GM04504 (cell line): ENCODE results near the gene KRTAP5-1.
"Not testable (repeated sequence)": the region's sequence is repeated elsewhere in the genome, so short reads cannot be mapped to it uniquely, and the experiment has no call there.

ENCODE experiments used
- DNase-seq: peaks from one replicate; pipeline ENCODE4 v3.0.0-alpha.2; 2012; ENCODE audit warnings: low read depth

Gene KRTAP5-1, protein sequence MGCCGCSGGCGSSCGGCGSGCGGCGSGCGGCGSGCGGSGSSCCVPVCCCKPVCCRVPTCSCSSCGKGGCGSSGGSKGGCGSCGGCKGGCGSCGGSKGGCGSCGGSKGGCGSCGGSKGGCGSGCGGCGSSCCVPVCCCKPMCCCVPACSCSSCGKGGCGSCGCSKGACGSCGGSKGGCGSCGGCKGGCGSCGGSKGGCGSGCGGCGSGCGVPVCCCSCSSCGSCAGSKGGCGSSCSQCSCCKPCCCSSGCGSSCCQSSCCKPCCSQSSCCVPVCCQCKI

DNA sequence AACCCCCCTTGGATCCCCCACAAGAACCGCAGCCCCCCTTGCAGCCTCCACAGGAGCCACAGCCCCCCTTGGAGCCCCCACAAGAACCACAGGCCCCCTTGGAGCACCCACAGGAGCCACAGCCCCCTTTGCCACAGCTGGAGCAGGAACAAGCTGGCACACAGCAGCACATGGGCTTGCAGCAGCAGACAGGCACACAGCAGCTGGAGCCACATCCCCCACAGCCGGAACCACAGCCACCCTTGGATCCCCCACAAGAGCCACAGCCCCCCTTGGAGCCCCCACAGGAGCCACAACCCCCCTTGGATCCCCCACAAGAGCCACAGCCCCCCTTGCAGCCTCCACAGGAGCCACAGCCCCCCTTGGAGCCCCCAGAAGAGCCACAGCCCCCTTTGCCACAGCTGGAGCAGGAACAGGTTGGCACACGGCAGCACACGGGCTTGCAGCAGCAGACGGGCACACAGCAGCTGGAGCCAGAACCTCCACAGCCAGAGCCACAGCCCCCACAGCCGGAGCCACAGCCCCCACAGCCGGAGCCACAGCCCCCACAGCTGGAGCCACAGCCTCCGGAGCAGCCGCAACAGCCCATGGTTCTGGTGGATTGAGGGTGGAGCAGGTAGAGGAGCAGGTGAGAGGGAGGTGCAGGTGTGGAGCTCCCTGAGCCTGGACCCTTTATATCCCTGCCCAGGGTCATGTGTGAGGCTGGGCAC, at the start of gene KRTAP5-1:
TSS of gene KRTAP5-1 (minus strand) at position 623 of the 710 bp plus-strand sequence. CDS start at position 589, 34 bp downstream.
- not testable (repeated sequence) for DNase-seq

DNA sequence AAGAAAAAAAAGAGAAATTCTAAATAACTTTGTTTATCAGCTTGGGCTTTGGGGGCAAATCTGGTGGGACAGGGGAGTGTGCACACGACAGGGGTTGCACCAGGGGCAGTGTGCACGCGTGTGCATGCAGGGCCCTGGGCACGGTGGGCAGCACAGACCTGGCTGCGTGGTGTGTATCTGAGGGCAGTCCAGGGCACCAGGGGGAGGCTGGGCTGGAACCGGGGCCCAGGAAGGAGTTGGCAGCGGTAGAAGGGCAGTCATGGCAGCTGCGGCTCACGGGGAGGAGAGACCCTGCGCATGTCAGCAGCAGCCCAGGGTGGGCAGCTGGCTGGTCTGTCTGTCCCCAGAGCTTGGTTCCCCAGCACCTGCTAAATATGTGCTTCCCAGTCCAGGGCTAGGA, 48.8 kb upstream of the KRTAP5-1 start:
- no peak for DNase-seq

DNA sequence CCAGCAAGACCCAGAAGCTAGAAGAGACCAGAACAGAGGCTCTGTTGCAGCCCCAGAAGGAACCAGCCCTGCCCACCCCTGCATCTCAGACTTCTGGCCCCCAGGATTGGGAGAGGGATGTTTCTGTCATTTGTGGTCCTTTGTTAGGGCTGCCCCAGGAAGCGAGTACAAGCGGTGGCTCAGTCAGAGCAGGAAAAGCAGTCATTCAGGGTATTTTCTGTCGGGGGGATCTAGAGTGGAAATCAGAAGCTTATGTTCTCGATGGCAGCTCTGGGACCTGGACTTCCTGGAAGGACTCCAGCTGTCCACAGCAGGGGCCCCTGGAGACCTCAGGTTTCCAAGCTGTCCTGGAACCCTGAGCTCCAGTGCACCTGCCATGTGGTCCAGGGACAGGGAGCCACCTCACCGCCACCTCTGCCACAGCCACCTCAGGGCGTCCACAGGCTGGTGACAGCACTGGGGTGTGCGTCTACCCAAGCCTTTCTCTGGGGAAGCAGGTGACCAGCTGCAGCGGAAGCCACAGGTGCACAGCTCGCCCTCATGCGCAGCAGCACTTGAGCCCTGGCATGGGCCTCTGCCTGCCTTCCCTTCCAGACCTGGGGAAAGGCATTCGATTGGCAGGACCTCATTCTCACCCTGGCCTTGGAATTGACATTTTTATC, 47.1 kb upstream of the KRTAP5-1 start:
- DNase-seq, result no peak

DNA sequence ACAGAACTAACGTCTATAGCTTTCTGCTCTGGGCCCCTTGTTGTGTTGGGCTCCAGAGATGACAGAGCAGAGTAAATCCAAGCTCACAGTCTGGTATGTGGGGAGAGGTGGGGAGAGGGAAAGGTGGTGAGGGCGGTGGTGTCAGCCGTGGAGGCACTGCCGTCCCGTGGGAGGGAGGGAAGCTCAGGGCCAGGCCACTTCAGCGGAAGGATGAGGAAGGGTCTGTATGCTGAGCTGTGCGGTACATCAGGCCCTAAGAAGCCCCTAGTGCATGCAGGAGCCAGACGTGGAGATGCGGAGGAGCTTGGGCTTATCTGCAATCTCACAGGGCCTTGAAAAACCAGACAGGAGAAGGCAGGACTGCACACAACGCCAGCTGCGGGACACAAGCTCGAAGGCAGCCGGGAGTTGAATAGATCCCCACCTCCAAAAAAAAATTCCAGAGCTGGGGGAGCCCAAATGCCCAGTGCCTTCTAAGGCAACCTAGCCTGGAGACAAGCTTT, 46.0 kb upstream of the KRTAP5-1 start:
- DNase-seq, result no peak

DNA sequence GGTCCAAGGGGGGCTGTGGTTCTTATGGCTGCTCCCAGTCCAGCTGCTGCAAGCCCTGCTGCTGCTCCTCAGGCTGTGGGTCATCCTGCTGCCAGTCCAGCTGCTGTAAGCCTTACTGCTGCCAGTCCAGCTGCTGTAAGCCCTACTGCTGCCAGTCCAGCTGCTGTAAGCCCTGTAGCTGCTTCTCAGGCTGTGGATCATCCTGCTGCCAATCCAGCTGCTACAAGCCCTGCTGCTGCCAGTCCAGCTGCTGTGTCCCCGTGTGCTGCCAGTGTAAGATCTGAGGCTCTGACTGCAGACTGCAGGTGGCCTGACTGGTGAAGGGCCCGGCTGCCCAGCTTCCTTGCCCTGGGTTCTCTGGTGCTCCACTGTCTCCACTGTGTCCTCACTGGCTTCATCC, 45.2 kb upstream of the KRTAP5-1 start:
- no peak for DNase-seq

DNA sequence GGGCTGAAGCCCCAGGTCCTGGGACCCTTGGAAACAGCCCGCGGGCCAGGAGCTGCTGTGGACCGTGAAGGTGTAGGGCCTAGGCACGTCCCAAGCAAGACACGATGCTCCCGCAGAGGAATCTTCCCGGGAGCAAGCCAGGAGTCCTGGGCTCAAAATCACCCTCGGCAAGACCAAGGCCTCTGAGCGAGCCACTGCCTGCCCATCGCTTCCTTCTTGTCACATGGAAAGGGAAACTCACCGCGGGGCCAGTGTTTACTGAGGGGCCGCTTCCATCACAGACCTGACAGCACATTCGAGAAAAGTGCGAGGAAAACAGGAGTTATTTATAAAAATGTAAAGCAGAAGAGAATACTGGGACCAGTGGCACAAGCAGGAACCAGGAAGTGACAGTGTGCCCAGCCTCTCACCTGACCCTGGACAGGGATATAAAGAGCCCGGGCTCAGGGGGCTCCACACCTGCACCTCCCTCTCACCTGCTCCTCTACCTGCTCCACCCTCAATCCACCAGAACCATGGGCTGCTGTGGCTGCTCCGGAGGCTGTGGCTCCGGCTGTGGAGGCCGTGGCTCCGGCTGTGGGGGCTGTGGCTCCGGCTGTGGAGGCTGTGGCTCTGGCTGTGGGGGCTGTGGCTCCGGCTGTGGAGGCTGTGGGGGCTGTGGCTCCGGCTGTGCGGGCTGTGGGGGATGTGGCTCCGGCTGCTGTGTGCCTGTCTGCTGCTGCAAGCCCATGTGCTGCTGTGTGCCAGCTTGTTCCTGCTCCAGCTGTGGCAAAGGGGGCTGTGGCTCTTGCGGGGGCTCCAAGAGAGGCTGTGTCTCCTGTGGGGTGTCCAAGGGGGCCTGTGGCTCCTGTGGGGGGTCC, 44.5 kb upstream of the KRTAP5-1 start, which contains the start of gene KRTAP5-5:
TSS of gene KRTAP5-5 (plus strand) at position 450 of the 860 bp plus-strand sequence. CDS start at position 516, 66 bp downstream.
- DNase-seq, result no peak

DNA sequence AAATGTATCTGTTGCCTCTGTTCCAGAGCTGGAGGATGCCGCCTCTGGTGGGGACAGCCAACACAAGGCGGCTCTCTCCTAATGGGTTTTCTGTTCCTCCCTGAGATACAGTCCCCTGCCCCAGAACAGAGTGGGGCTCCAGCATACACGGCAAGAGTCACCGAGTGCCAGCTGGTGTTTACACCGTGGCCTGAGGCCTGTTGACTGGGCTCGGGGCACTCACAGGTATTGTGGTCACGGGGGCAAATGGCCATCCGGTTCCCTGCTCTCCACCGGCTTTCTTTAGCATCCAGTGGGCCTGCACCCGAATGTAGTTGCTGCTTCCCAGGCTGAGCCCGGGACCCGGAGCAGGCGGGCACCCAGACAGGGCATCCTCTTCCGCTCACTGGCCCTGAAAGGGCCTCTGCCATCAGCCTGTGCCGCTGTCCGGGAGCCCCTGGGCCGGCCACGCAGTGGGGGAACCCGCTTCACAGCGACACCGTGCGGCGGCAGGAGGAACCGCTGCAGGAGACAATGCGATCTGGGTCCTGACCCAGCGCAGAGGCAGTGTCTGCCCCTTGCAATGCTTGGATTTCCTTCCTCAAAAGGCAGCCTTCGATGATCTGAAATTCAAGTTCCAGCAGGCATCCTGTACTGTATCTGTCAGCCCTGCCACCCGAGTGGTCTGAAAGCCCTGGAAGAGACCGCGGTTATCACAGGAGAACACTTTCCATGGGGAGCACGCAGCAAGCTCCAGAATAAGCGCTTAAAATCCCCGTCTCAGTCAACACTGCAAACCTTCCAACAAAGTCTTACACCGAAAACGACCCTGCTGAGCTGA, 43.6 kb upstream of the KRTAP5-1 start:
- no peak for DNase-seq

DNA sequence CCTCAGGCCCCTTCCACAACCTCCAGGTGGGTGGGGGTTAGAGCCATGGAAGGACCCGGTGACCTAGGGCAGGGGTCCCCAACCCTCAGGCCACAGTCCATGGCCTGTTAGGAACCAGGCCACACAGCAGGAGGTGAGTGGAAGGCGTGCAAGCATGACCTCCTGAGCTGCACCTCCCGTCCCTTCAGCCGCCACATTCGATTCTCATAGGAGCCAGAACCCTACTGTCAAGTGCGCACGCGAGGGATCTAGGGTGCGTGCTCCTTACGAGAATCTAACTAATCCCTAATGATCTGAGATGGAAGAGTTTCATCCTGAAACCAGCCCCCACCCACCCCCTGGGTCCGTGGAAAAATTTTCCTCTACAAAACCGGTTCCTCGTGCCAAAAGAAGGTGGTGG, 40.5 kb upstream of the KRTAP5-1 start:
- DNase-seq, result no peak

DNA sequence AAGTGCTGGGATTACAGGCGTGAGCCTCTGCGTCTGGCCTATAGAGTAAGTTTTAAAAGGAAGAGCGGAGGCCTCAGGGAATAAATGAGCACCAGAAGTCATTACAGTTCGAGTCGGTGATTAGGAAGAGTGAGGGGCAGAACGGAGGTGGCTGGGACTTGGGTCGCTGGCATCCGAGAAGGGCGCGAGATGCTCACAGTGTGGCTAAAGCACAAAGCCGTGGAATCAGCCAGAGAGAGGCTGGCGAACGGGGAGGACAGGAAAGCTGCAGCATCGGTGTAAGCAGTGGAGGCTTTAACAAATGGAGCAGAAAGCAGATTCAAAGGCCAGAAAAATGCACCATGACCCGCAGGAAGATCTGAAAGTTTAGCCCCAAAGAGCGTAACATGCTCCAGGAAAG, 39.5 kb upstream of the KRTAP5-1 start:
- no peak for DNase-seq

DNA sequence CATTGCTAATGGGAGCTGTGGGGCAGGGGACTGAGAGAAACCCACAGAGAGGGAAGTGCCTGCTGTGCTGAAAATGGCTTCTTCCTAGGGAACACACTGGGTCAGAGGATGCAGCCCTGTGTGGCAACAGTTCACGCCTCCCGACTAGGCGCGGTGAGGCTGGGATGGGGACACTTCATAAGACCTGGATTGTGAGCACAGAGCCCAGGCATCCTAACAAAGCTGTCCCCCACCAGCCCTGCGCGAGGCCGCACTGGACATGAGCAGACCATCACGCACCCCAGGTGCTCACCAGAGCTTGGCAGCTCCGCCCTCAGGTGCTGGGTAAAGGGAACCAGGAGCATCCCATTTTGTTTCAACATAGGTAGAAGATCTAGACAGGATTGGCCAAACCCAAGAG, 38.6 kb upstream of the KRTAP5-1 start:
- no peak for DNase-seq

DNA sequence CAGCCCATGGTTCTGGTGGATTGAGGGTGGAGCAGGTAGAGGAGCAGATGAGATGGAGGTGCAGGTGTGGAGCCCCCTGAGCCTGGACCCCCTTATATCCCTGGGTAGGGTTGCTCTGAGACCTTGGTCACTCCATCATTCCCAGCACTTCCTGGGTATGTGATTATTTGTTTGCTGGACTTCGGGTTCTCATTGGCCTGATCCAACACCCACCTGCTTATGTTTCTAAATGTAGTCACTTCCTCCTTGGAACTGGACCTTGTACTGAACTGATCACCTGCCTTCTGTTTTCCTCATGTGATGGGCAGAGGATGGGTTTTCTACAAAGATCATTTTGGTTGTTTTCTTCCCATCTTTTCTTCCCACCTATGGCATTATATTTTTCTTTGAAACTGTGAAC, 37.0 kb upstream of the KRTAP5-1 start, which contains the start of gene KRTAP5-4:
TSS of gene KRTAP5-4 (minus strand) at position 53 of the 400 bp plus-strand sequence. CDS start at position 8, 45 bp downstream.
- DNase-seq, result no peak

DNA sequence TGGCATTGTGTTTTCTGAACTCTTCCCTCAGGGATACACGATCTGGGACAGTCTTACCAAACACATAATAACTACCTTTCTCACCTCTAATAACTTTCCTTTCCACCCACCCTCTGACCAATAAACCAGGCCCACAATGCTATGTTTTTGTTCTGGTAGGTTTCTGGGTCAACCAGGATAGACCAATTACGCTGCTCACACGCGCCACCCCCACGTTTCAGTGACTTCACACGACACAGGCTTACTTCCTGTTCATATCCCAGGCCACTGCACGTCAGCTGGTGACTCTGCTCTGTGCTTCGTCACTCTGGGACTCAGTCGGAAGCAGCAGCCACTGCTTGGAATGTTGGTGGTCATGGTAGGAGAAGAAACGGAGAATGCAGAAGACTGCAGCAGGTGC, 34.4 kb upstream of the KRTAP5-1 start:
- no peak for DNase-seq

DNA sequence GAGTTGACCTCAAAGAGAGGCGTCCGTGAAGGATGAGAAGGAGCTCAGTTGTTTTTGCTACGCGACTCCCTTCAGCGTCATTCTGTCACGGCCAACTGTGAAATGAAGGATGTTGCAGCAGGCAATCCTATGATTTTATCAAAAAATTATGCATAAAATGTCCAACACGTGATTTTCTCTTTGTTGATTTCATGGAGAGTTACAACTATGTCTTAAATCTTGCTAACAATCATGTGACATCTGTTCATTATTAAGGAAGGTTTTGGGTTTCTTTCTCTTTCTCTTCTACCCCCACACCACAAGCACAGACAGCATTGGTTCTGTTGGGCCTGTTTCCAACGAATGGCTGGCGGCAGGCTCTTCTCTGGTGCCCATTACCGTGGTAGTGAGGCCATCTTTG, 33.1 kb upstream of the KRTAP5-1 start:
- DNase-seq, result no peak

DNA sequence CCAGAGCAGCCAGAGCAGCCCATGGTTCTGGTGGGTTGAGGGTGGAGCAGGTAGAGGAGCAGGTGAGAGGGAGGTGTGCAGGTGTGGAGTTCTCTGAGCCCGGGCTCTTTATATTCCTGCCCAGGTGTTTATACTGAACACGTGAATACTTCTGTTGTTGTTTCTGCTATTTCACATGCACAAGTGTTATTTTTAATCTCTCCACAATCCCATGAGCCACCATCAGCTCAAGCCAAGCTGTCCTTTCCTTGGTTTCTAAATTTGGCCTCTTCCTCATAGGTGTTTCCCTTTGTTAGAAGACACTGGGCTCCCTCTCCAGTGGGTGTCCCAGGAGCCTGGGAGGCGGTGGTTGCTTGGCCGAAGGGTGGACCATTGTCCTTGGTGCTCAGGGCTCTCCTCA, 23.3 kb upstream of the KRTAP5-1 start, which contains the start of gene KRTAP5-3:
TSS of gene KRTAP5-3 (minus strand) at position 101 of the 400 bp plus-strand sequence. CDS start at position 23, 78 bp downstream.
- DNase-seq, result no peak

DNA sequence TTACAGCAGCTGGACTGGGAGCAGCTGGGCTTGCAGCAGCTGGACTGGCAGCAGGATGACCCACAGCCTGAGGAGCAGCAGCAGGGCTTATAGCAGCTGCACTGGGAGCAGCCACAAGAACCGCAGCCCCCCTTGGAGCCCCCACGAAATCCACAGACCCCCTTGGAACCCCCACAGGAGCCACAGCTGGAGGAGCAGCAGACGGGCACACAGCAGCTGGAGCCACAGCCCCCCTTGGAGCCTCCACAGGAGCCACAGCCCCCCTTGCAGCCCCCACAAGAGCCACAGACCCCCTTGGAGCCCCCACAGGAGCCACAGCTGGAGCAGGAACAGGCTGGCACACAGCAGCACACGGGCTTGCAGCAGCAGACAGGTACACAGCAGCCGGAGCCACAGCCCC, 22.8 kb upstream of the KRTAP5-1 start:
- DNase-seq, result not testable (repeated sequence)

DNA sequence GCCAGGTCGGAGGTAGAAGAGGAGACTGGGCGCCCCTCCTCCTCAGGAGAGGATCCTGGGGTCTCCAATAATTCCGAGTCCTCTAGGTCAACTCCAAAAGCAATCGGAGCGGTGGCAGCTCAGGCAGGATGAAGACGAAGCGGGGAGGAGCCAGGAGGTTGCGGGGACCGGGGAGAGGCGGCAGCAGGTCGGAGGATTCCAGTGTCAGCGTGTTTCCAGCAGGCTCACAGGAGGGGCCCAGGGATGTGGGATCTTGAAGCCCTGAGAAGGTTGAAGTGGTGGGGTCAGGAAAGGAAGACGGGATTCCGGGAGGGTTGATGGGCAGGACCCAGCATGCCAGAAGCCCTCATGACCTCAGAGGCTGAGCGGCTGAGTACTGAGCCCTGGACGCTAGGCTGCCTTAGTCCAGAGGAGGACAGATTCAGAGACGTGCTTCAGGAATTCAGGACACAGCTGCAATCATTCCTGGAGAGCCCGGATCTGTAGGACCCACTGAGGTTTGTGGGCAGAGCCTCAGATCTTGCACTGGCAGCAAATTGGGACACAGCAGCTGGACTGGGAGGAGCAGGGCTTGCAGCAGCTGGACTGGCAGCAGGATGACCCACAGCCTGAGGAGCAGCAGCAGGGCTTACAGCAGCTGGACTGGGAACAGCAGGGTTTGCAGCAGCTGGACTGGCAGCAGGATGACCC, 22.2 kb upstream of the KRTAP5-1 start:
- DNase-seq, result not testable (repeated sequence)

DNA sequence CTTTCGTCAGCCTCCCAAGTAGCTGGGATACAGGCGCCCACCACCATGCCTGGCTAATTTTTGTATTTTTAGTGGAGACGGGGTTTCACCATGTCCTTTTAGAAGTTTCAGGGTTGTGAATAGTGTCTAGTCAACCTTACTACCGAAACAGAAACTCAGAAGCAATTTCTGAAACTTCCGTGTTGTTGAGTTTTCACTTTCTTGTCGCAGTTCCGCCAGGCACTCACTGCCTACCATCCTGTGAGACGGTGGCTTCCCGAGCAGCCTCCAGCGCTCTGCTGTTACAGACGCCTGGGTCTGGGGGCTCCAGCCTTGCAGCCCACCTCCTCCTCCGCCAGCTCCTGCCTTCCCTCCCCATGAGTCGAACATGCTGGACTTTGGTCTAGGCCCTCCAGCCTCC, 20.8 kb upstream of the KRTAP5-1 start:
- not testable (repeated sequence) for DNase-seq

DNA sequence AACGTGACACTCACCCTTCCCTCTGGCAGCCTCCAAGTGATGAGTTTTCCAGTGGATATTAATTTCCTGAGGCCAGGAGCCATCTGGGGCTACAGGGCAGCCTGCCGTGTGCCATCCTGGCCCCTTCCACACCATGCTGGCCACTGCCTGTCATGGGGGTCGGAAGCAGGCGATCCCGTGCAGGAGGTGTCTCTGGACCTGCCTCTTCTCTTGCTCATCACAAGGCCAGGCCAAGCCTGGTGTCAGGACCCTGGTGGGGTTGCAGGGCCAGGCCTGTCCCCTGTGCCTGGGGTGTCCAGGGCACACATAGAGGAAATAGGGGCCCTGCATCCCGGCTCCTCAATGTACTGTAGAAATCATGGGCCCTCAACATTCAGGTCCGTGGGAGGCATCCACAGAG, 19.6 kb upstream of the KRTAP5-1 start:
- DNase-seq, result no peak

DNA sequence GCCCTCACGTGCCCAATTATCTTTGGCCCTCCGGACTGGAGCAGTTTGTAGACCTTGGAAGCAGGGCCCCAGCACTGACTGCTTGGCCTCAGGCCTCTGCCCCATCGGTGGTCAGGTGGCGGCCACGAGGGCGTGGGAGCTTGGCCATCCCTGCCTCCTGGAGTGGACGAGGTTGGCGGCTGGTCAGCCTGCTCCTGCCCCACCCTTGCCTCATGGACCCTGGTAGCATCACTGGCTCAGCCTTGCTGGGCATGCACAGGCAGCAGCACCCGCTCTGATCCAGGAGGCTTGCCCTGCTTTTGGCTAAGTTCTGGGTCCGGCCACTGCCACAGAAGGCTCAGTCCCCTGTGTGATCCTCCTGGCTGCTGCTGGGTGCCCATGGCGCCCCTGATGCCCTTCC, 19.1 kb upstream of the KRTAP5-1 start:
- no peak for DNase-seq

DNA sequence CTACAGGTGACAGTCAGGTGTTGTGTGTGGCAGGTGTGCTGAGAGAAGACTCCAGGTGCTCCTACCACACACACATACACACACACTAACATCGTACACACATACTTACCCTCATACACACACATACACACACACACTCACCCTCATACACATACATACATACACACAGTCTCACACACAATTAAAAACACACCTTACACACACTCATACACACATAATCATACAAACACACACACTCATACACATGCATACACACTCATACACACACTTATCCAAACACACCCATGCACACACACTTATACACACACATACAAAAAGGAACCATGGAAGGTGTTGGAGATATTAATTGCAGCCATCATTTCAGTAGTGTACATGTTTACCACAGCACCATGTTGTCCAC, 18.5 kb upstream of the KRTAP5-1 start:
- no peak for DNase-seq
